Measurements from ENCODE around the gene NUP188.
"Not testable (repeated sequence)": the region's sequence is repeated elsewhere in the genome, so short reads cannot be mapped to it uniquely, and the experiment has no call there.

The NUP188 gene

DNA sequence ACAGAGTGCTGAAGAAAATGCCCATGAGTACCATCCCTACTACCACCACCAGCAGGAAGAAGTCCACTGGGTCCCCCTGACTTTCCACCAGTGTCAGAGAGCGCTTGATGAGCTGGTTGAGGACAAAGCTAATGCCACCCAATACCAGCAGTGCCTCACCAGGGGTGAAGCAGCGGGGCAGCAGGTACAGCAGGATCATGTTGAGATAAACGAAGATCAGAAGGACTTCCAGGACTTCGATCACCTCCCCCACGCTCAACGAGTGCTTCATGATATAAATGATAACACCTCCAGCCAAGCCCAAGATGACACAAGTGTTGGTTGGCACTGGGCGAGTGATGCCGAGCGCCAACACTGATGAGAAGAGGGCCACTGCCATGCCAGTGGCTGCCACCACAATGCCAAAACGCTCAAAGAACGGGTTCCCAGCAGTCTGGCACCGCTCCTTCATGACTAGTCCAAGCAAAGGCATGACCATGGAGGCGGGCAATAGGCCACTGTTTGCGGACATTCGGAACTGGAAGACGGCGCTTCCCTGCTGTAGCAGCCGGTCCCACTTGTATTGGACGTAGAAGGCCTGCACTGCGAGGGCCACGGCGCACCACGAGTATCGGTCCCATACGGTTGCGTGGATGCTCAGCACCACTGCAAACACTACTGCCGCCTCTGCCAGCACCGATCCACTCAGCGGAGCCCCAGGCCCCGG is 775 bp upstream of the NUP188 start:
- DNase-seq: no peak

DNA sequence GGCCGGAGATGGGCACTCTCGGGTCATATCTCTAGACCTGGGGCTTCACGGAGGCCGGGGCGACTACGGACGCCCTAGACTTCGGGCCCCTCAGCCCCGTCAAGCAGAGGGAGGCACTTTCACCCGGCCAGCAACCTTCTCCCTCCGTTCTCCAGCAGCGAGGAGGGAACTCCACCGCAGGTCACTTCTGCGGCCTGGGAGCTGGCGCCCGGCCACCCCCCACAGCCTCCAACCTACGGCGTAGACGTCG is 297 bp upstream of the NUP188 start:
- no peak for DNase-seq

DNA sequence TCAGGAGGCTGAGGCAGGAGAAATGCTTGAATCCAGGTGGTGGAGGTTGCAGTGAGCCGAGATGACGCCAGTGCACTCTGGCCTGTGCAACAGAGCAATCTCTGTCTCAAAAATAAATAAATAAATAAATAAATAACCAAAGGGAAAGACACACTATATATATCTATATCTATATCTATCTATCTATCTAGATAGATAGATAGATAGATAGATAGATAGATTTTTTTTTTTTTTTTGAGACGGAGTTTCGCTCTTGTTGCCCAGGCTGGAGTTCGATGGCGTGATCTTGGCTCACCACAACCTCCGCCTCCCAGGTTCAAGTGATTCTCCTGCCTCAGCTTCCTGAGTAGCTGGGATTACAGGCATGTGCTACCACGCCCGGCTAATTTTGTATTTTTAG is 13.9 kb downstream of the NUP188 start:
- not testable (repeated sequence) for DNase-seq

DNA sequence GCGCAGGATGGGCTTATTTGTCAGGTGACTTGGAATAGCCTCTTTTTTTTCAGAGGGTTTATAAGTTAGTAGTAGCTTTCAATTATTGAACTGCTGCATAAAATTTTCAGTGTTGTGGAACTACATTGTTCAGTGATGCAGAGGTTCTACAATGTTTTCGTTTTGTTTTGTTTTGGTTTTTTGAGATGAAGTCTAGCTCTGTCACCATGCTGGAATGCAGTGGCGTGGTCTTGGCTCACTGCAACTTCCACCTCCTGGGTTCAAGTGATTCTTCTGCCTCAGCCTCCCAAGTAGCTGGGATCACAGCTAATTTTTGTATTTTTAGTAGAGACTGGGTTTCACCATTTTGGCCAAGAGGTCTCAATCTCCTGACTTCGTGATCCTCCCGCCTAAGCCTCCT is 22.0 kb downstream of the NUP188 start:
- DNase-seq: no peak

DNA sequence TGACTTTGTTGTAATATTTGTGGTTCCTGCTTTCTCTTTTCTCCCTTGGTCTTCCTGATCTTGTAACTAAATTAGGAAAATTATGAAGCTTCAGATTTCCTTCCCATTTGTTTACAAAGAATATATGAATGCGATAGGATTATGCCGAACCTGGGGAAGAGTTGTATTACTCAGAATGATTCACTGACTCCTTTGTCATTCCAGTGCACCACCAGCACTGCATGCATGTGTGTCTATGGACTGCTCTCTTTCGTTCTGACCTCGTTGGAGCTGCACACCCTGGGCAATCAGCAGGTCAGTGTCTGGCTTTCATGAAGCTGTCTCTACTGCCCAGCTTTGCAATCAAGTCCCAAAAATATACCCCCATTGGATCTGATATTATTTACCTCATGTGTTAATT is 25.5 kb downstream of the NUP188 start:
- no peak for DNase-seq

DNA sequence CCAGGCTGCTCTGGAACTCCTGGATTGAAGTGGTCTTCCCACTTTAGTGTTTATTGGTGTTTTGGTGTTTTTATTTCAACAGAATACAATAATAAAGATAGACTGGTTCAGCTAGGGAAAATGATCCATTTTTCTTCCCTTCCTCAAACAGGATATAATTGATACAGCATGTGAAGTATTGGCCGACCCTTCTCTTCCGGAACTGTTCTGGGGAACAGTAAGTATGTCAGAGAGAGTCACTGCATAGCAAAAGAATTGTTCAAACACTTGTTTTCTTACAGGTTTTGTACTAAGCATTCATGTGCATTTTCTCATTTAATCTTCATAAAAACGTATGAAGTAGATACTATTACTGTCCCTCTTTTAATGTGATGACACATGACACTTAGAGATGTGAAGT is 31.6 kb downstream of the NUP188 start:
- no peak for DNase-seq

DNA sequence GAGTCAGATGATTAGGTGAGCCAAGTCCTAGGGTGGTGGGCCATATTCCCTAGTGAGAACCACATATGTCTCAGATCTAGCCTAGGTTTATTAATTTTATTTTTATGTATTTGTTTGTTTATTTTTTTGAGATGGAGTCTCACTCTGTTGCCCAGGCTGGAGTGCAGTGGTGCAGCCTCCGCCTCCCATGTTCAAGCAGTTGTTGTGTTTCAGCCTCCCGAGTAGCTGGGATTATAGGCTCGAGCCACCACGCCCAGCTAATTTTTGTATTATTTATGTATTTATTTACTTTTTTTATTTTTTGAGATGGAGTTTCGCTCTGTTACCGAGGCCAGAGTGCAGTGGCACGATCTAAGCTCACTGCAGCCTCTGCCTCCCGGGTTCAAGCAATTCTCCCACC is 36.0 kb downstream of the NUP188 start:
- no peak for DNase-seq

DNA sequence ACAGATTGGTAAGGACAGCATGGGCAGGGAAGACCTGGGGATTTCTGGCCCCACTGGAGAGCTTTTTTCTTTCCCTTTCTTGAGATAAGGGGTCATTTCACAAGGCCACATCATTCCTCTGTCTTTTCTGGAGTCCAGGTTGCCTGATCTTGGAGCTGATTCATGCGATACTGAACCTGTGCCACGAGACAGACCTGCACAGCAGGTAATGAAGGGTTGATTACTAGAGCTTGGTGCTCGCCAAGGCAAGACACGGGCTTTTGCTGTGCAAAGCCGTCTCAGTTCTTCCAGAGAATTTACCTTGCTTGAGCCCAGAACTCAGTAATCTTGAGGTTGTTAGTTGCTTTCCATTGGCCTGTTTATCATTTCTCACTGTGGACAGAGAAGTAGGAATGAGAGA is 39.2 kb downstream of the NUP188 start:
- no peak for DNase-seq

DNA sequence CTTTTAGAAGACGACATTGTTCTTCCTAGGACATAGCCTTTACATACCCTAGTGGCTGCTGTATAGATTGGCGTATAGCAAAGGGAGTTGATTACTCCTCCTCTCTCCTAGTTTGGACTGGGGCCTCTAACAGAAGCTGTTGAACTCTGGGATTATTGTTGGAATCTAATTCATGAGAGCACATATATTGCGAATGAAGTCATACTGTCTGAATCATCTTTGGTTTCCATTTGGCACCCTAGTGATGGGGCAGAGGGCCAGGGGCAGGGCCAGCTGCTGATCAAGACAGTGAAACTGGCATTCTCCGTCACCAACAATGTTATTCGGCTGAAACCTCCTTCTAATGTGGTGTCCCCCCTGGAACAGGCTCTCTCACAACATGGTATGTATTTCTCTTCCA is 40.3 kb downstream of the NUP188 start:
- no peak for DNase-seq

DNA sequence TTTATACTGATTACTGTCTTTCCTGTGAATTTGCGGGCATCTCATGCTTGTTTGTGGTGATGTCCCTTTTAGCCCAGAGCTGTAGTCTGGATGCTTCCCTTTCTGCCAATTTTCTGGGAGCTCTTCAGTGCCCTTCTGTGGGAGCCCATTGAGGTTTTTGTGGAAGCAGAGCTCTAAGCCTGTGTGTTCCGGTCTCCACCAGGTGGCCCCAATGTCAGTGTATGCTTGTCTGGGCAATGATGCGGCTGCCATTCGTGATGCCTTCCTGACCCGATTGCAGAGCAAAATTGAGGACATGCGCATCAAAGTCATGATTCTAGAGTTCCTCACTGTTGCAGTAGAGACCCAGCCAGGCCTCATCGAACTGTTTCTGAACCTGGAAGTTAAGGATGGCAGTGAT is 45.5 kb downstream of the NUP188 start:
- no peak for DNase-seq

DNA sequence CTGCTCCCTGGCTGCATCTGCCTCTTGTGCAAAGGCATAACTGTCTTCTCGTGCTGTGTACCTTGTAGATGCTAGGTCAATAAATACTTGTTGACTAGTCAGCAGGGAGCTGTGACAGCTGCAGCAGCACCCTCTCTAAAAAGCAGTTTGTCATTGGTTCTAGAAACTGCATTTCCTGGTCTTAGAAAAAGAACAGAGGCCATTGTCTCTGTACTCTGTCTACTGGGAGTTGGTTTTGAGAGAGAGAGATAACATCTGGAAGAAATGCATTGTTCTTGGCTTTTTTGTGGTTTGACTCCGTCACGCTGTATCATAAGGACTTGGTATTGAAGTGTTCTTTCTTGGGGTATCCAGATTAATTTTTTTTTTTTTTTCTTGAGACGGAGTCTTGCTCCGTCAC is 48.3 kb downstream of the NUP188 start:
- no peak for DNase-seq

DNA sequence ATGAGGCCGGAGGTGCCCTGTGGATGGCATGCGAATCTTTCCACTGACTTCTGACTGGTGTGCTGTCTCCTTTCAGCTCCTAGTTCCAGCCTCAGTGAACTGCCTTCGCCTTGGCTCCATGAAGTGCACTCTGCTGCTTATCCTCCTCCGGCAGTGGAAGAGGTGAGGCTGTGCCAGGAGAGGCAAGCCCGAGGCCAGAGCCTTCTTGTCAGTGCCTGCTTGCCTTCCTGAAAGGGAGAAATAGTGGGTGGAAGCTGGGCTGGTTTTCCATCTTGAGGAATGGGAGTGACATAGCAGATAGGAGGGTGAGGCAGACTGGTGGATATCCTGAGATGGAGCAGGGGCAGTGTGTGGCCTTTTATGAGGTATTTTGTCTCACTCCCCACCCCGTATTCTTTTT is 51.0 kb downstream of the NUP188 start:
- no peak for DNase-seq

DNA sequence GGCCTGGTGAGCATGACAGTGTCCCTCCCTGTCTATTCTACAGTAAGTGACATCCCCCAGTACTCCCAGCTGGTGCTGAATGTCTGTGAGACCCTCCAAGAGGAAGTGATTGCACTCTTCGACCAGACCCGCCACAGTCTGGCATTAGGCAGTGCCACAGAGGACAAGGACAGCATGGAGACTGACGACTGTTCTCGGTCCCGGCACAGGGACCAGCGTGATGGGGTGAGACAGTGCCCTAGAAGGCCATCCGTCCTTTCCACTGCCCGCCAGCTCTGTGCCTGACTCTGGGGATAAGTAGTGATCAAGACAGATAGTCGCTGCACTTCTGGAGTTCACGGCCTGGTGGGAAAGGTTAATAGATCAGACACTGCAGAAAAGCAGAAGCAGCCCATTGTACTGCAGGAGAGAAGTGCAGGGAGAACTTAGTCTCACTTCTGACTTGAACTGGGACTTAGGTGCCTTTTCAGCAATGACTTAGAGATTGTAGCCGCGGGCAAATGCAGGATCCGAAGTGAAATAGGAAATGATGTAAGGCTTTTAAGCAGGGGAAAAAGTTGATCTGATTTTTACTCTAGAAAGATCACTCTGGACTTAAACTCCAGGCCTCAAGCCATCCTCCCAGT is 52.2 kb downstream of the NUP188 start:
- no peak for DNase-seq

DNA sequence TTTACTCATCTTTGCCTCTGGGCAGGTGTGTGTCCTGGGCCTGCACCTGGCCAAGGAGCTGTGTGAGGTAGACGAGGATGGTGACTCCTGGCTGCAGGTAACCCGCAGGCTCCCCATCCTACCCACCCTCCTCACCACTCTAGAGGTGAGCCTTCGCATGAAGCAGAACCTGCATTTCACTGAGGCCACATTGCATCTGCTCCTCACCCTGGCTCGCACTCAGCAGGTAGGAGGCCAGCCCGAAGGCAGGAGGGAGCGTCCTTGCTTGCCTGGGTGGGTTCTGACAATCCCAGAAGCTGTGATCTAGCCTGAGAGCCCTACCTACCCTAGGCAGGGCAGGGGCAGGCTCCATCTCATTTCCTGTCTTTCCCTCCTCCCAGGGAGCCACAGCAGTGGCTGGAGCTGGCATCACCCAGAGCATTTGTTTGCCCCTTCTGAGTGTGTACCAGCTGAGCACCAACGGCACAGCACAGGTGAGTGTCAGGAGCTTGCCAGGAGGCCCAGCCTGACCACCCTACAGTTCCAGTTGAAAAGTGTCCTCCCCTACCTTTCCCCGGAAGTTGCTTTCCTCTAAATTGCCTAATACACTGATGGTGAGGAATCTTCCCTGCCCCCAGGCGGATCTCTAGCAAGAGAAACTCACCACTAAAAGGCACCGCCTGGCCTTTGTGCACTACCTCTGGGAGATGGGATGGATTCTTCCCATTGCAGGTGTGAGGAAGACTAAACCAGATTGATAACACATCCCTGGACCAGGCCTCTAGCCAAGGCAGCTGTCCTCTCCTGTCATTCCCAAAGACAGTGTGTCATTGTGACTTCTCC is 54.2 kb downstream of the NUP188 start:
- no peak for DNase-seq

DNA sequence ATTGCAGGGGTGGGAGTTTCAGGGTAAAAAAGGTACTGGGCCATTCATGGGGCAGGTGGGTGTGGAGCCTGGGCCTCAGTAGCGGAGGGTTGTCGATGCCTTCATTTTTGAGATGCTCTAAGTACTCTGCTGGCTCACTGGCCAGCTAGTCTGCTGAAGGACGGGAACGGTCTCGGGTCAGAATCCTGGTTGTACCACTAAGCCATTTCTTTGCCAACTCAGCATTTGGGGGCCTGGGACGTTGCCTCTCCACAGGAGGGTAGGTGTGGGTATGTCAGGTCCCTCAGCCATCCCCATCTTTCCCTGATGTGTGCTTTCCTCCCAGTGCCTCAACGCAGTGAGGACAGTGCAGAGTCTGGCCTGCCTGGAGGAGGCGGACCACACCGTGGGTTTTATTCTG is 55.5 kb downstream of the NUP188 start:
- DNase-seq: no peak

DNA sequence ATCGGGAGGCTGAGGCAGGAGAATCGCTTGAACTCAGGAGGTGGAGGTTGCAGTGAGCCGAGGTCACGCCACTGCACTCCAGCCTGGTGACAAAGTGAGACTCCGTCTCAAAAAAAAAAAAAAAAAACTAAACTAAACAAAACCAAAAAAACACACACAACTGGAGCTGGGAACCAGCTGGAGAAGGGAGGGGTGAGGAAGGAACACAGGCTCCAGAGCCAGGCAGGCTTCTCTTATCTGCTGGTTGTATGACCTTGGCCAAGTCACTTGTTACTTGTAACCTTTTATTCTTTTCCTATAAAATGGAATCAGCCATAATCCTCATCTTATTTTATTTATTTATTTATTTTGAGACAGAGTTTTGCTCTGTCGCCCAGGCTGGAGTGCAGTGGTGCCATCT is 56.7 kb downstream of the NUP188 start:
- DNase-seq: not testable (repeated sequence)

DNA sequence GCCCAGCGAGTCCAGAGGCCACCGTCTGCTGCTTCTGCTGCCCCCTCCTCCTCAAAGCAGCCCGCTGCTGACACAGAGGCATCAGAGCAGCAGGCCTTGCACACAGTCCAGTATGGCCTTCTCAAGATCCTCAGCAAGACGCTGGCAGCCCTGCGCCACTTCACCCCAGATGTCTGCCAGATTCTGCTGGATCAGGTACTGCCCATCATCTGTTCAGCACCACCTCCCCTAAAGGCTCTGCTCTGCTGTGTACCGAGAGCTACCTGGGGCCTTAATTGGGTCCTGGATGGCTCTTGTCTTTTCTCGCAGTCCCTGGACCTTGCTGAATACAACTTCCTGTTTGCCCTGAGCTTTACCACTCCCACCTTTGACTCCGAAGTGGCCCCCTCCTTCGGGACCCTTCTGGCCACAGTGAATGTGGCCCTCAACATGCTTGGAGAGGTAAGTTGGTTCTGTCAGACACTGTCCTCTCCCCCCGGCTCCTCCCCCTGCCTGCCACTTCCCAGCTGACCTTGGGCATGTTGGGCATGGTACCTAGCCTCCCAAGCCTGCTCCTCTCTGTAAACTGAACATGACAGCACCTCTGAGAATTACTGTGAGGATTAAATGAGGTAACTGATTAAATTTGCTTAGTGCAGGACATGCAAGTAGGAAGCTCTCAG is 58.0 kb downstream of the NUP188 start:
- DNase-seq: no peak

DNA sequence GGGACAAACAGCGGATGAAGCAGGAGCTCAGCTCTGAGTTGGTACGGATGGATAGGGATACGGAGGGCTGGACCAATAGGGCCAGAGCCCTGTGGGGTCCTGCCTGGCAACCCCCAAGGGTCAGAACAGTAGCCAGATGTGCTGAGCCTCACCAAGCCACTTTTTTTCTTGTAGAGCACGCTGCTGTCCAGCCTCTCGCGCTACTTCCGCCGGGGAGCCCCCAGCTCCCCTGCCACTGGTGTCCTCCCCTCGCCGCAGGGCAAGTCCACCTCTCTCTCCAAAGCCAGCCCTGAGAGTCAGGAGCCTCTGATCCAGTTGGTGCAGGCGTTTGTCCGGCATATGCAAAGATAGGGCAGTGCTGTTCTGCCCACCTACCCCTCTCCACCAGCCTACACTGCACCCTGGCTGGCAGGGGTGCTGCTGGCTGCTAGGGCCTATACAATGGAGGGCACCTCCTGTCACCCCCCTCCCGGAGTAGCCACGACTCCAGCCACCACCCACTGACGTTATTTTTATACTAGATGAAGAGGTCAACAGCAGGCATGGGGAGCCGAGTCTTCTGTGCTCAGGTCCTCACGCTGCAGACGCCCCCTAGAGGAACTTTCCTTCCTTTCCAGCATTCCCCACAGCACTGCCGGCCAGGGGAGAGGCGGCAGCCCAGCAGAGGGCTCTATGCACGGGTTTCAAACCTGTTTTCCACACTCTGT is 59.0 kb downstream of the NUP188 start:
- no peak for DNase-seq

DNA sequence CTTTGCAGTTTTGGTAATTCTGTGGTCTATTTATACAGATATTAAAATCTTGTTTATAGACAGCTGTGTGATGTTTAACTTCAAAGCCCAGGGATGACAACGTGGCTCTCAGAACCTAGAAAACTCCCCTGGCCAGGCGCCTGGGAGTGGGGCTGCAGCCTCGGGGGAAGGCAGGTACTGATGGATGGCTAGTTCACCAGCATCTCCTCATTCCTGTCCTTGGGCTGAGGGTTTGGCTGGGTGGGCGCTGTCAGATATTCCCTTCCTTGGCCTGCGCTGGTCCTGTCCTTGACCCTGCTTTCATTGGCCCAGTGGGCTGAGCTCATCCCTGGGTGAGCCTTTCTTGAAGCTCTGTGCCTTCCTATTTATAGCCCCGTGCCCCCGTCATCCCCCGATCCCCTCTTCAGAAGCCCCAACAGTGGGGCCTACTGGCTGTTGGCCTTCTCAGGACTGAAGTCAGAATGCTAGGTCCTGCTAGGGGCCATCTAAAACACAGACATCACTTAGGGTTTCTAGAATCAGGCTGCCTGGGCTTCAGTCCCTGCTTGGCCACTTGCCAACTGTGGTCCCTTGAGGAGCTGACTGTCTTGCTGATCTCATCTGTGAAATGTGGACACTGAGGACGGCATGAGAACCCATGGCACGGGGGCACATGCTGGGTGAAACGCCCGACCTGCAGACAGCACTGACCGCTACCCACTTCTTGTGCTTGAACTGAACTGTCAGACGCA is 59.7 kb downstream of the NUP188 start:
- no peak for DNase-seq

DNA sequence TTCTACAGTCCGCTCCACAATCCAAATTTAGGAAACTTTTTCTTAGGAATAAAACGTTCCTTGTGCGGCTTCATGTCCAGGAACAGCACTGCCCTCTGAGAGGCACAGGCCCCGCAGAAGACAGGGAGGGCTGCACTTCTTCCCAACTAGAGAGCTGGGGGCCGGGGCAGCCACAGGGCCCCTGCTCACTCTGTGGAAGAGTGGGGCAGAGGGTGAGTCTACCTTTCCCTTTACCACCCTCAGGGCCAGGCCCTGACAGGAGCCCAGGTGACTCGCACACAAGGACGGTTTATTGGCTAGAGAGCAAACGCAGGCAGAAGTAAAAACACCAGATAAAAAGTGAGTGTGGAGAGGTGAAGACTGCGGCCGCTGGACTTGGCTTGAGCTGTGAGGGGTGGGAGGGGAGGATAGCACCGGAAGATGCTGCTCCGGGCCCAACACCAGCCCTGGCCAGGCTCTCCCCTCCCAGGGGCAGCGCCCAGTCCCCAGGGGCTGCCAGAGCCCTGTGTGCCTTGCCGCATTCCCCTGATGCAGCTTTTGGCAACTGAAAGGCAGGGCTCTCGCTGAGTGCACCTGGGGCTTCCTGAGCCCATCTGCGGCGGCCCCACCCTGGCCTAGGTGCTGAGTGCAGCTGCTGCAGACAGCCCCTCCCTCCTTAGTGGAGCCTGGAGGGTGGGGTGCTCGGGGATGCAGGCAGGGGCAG is 60.4 kb downstream of the NUP188 start:
- no peak for DNase-seq

DNA sequence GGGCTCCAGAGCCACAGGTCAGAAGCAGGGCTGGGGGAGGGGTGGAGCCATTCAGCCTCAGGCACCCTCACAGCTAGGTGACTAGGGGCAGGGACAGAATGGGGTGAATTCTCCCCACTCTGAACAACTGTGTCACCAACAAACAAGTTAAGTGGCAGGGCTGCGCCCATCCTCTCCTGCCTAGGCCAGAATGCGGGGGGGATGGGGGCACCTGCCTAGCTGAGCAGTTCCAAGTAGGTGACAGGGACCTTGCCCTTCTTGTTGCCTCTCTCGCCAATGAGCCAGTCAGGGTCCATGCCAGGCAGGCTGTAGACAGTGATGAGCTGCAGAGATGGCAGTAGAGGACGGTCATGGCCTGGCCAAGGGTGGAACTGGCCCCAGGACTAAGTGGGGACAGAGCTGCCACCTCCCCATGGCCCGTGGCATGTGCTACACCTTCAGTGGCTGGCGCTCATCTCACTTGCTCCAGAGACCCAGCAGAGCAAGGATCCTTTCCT is 61.0 kb downstream of the NUP188 start:
- DNase-seq: no peak
